ENCODE measurements around the gene OR8D1.

OR8D1 gene

DNA sequence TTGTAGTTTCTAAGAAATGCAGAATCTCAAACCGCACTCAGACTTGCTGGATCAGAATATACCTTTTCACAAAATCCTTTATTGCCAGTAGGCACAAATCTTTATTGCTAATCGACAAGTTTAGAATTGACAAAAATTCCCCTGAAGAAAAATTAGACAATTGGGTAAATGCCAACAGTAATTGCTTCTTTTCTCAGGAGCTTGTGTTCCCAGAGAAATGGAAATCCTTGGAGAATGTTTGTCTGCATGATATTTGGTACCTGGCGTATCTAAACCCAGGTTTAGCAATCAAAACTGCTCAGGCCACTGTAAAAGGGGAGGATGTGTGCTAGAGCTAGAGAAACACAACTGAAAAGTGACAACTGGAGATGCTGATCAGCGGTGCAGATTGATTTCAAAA is 57.7 kb downstream of the OR8D1 start, which contains the start of gene OR8G5:
Gene OR8G5 (plus strand): TSS at position 301 of the 400 bp plus-strand sequence. CDS start 8,556 bp downstream, outside the sequence.
- H4K20me1 ChIP-seq (ENCODE audit: insufficient read depth, low read length), result no peaks in the 10 kb centered on the region
- no peak within 1 kb of the TSS for H3K4me3 ChIP-seq (ENCODE audit: low read length)
- no peak for TF ChIP-seq EZH2phosphoT487 (IDR thresholded peaks at IDR 0.05; ENCODE audit: low read depth)
- TF ChIP-seq, protein P1, sequence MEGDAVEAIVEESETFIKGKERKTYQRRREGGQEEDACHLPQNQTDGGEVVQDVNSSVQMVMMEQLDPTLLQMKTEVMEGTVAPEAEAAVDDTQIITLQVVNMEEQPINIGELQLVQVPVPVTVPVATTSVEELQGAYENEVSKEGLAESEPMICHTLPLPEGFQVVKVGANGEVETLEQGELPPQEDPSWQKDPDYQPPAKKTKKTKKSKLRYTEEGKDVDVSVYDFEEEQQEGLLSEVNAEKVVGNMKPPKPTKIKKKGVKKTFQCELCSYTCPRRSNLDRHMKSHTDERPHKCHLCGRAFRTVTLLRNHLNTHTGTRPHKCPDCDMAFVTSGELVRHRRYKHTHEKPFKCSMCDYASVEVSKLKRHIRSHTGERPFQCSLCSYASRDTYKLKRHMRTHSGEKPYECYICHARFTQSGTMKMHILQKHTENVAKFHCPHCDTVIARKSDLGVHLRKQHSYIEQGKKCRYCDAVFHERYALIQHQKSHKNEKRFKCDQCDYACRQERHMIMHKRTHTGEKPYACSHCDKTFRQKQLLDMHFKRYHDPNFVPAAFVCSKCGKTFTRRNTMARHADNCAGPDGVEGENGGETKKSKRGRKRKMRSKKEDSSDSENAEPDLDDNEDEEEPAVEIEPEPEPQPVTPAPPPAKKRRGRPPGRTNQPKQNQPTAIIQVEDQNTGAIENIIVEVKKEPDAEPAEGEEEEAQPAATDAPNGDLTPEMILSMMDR (IDR thresholded peaks at IDR 0.05; ENCODE audit: low read depth, low read length), result no peak
- no peaks in the 10 kb centered on the region for H3K27me3 ChIP-seq (ENCODE audit: low read depth, low read length)
- no peak within 1 kb of the TSS for H3K9ac ChIP-seq (ENCODE audit: low read length)
- no peaks in the 10 kb centered on the region for H3K36me3 ChIP-seq (replicated peaks; ENCODE audit: low read depth, low read length)
- no peak within 1 kb of the TSS for H3K27ac ChIP-seq (ENCODE audit: low read length)
- H3K79me2 ChIP-seq (ENCODE audit: low read length), result no peaks in the 10 kb centered on the region
- no peaks in the 10 kb centered on the region for H3K4me1 ChIP-seq (ENCODE audit: low read length)
- H3K4me2 ChIP-seq (ENCODE audit: low read length), result no peak within 1 kb of the TSS
- no peak within 1 kb of the TSS for H2AFZ ChIP-seq (ENCODE audit: low read depth, low read length)
- no peaks in the 10 kb centered on the region for H3K9me3 ChIP-seq (ENCODE audit: insufficient read depth, low read length)
